Skeletal muscle satellite cell (primary cell): ENCODE results near the gene AAGAB.

ENCODE experiments used
- H3K27me3 ChIP-seq: 2 replicates; pipeline ENCODE4 v1.7.0; 2013; ENCODE audit warnings: low read length; ENCODE audit not compliant: control insufficient read depth, insufficient read depth
- H3K36me3 ChIP-seq: 2 replicates; pipeline ENCODE4 v1.7.0; 2013; ENCODE audit warnings: mild to moderate bottlenecking, control low read depth, low read length; ENCODE audit not compliant: insufficient read depth
- H3K4me1 ChIP-seq: 2 replicates; pipeline ENCODE4 v1.7.0; 2013; ENCODE audit warnings: low read length; ENCODE audit not compliant: control insufficient read depth, insufficient read depth
- H3K4me2 ChIP-seq: 2 replicates; pipeline ENCODE4 v1.7.0; 2013; ENCODE audit warnings: mild to moderate bottlenecking, low read length
- H3K4me3 ChIP-seq: 2 replicates; pipeline ENCODE4 v1.7.0; 2013; ENCODE audit warnings: low read length
- H3K9ac ChIP-seq: 2 replicates; pipeline ENCODE4 v1.7.0; 2013; ENCODE audit warnings: mild to moderate bottlenecking, low read depth, low read length, moderate library complexity
- H3K9me3 ChIP-seq: replicated peaks from 2 replicates; pipeline ENCODE4 v1.7.0; 2013; ENCODE audit warnings: mild to moderate bottlenecking, control low read depth, low read length

AAGAB gene

GRCh38 chr15:67165254-67166253 is 88.9 kb downstream of the AAGAB start:
- Histone ChIP-seq H3K4me2 (no peak overlapping the region), H3K27me3 (no peaks in the 10 kb centered on the region), H3K9me3 (no peaks in the 10 kb centered on the region), H3K9ac (no peak overlapping the region), H3K4me1 (peaks cover 57% of the 10 kb centered on the region), H3K36me3 (peaks cover 56% of the 10 kb centered on the region), H3K4me3 (no peak overlapping the region)

GRCh38 chr15:67164811-67165253 is 89.6 kb downstream of the AAGAB start:
- H3K4me2 ChIP-seq = no peak overlapping the region
- peaks cover 50% of the 10 kb centered on the region for H3K4me1 ChIP-seq
- H3K9ac ChIP-seq = no peak overlapping the region
- H3K36me3 ChIP-seq = peaks cover 49% of the 10 kb centered on the region
- no peaks in the 10 kb centered on the region for H3K27me3 ChIP-seq
- no peak overlapping the region for H3K4me3 ChIP-seq
- no peaks in the 10 kb centered on the region for H3K9me3 ChIP-seq

GRCh38 chr15:67164401-67164791 is 90.1 kb downstream of the AAGAB start:
- H3K36me3 ChIP-seq = peaks cover 45% of the 10 kb centered on the region
- H3K4me1 ChIP-seq = peaks cover 49% of the 10 kb centered on the region
- no peak overlapping the region for H3K4me3 ChIP-seq
- H3K4me2 ChIP-seq = no peak overlapping the region
- H3K27me3 ChIP-seq = no peaks in the 10 kb centered on the region
- no peaks in the 10 kb centered on the region for H3K9me3 ChIP-seq
- H3K9ac ChIP-seq = no peak overlapping the region

GRCh38 chr15:67163180-67163579 is 91.3 kb downstream of the AAGAB start:
- Histone ChIP-seq H3K4me2 (no peak overlapping the region), H3K9me3 (no peaks in the 10 kb centered on the region), H3K9ac (no peak overlapping the region), H3K4me1 (peaks cover 42% of the 10 kb centered on the region), H3K36me3 (peaks cover 35% of the 10 kb centered on the region), H3K4me3 (no peak overlapping the region), H3K27me3 (no peaks in the 10 kb centered on the region)

- no peak overlapping the region for H3K4me2 ChIP-seq
- H3K9ac ChIP-seq = no peak overlapping the region
- no peak overlapping the region for H3K4me3 ChIP-seq
- peaks cover 31% of the 10 kb centered on the region for H3K36me3 ChIP-seq
- peaks cover 29% of the 10 kb centered on the region for H3K4me1 ChIP-seq
- no peaks in the 10 kb centered on the region for H3K27me3 ChIP-seq
- no peaks in the 10 kb centered on the region for H3K9me3 ChIP-seq
Observed at GRCh38 chr15:67161881-67162280, 92.6 kb downstream of the AAGAB start.

- no peaks in the 10 kb centered on the region for H3K9me3 ChIP-seq
- no peak overlapping the region for H3K4me3 ChIP-seq
- no peak overlapping the region for H3K4me2 ChIP-seq
- H3K9ac ChIP-seq = no peak overlapping the region
- H3K27me3 ChIP-seq = no peaks in the 10 kb centered on the region
- H3K36me3 ChIP-seq = peaks cover 30% of the 10 kb centered on the region
- H3K4me1 ChIP-seq = peaks cover 28% of the 10 kb centered on the region
Observed at GRCh38 chr15:67161412-67161811, 93.0 kb downstream of the AAGAB start.

GRCh38 chr15:67158367-67158766 is 96.1 kb downstream of the AAGAB start:
- no peak overlapping the region for H3K4me2 ChIP-seq
- H3K36me3 ChIP-seq = peaks cover 31% of the 10 kb centered on the region
- no peaks in the 10 kb centered on the region for H3K9me3 ChIP-seq
- no peak overlapping the region for H3K4me3 ChIP-seq
- peaks cover 6% of the 10 kb centered on the region for H3K4me1 ChIP-seq
- no peaks in the 10 kb centered on the region for H3K27me3 ChIP-seq
- H3K9ac ChIP-seq = no peak overlapping the region

- Histone ChIP-seq H3K4me1 (peaks cover 9% of the 10 kb centered on the region), H3K4me2 (no peak overlapping the region), H3K4me3 (no peak overlapping the region), H3K27me3 (no peaks in the 10 kb centered on the region), H3K36me3 (peaks cover 31% of the 10 kb centered on the region), H3K9ac (no peak overlapping the region), H3K9me3 (no peaks in the 10 kb centered on the region)
Observed at GRCh38 chr15:67157521-67158252, 96.8 kb downstream of the AAGAB start.

GRCh38 chr15:67156834-67157233 is 97.6 kb downstream of the AAGAB start:
- H3K4me2 ChIP-seq = no peak overlapping the region

GRCh38 chr15:67156426-67156825 is 98.0 kb downstream of the AAGAB start:
- Histone ChIP-seq H3K9me3 (no peaks in the 10 kb centered on the region), H3K27me3 (no peaks in the 10 kb centered on the region), H3K36me3 (peaks cover 31% of the 10 kb centered on the region), H3K4me1 (peaks cover 11% of the 10 kb centered on the region), H3K9ac (no peak overlapping the region), H3K4me2 (no peak overlapping the region), H3K4me3 (no peak overlapping the region)

More at GRCh38 chr15:67156834-67157233, 97.6 kb downstream of the AAGAB start:
- Histone ChIP-seq H3K27me3 (no peaks in the 10 kb centered on the region), H3K36me3 (peaks cover 31% of the 10 kb centered on the region), H3K9me3 (no peaks in the 10 kb centered on the region), H3K9ac (no peak overlapping the region), H3K4me1 (peaks cover 13% of the 10 kb centered on the region), H3K4me3 (no peak overlapping the region)

- Histone ChIP-seq H3K27me3 (no peaks in the 10 kb centered on the region), H3K4me3 (no peak overlapping the region), H3K9me3 (no peaks in the 10 kb centered on the region), H3K4me1 (peaks cover 26% of the 10 kb centered on the region), H3K36me3 (peaks cover 31% of the 10 kb centered on the region), H3K4me2 (no peak overlapping the region), H3K9ac (no peak overlapping the region)
Observed at GRCh38 chr15:67154249-67154648, 100.2 kb downstream of the AAGAB start.
